ENCODE data around the gene SRD5A2. TPM values are rescaled to one million over a fixed set of nuclear protein-coding genes. Genes with fewer than 3 reads are reported as not detected.

SRD5A2 gene
- total RNA-seq, 1 donor, result 0.09 TPM

DNA sequence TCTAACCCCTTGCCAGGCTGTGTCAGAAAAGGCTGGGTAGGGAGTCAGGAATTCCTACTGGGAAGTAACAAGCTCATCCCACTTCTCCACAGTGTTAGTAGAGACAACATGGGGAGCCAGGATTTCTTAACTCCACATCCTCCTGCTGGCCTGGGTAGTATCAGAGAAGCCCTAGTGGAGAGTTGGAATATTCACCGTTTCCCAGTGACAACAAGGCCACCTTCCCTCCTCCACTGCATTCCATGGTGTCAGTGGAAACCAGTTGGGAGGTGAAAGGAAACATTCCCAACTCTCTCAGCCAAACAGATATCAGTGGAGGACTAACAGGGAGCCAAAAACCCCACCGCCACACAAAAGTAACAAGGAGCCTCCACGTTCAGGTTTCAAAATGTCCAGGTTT, 41.2 kb downstream of the SRD5A2 start:
- H3K4me3 ChIP-seq (ENCODE audit: low read depth, low read length), result no peak overlapping the region
- no peak for DNase-seq (ENCODE audit: low read depth)
- TF ChIP-seq, protein P1, sequence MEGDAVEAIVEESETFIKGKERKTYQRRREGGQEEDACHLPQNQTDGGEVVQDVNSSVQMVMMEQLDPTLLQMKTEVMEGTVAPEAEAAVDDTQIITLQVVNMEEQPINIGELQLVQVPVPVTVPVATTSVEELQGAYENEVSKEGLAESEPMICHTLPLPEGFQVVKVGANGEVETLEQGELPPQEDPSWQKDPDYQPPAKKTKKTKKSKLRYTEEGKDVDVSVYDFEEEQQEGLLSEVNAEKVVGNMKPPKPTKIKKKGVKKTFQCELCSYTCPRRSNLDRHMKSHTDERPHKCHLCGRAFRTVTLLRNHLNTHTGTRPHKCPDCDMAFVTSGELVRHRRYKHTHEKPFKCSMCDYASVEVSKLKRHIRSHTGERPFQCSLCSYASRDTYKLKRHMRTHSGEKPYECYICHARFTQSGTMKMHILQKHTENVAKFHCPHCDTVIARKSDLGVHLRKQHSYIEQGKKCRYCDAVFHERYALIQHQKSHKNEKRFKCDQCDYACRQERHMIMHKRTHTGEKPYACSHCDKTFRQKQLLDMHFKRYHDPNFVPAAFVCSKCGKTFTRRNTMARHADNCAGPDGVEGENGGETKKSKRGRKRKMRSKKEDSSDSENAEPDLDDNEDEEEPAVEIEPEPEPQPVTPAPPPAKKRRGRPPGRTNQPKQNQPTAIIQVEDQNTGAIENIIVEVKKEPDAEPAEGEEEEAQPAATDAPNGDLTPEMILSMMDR (IDR thresholded peaks at IDR 0.05; ENCODE audit: insufficient read depth, low read length), result no peak

DNA sequence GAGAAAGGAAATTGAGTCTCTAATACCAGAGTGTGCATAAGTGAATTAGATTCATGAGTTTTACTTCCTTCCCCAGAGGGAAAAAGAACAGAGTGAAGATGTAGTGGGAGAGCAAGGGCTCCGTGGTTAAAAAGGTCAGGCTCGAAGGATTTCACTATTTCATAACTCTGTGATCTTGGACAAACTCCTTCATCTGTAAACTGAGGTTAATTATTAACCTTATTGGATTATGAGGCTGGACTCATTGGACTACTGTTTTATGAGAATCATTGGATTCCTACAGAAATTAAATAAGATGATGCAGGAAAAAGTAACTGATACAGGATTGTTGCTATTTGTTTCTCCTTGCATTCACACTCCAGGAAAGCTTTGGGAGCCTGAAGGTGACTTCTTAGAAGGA, 45.0 kb downstream of the SRD5A2 start:
- TF ChIP-seq, protein P1 (IDR thresholded peaks at IDR 0.05; ENCODE audit: insufficient read depth, low read length), result no peak
- DNase-seq (ENCODE audit: low read depth), result no peak
- no peak overlapping the region for H3K4me3 ChIP-seq (ENCODE audit: low read depth, low read length)

DNA sequence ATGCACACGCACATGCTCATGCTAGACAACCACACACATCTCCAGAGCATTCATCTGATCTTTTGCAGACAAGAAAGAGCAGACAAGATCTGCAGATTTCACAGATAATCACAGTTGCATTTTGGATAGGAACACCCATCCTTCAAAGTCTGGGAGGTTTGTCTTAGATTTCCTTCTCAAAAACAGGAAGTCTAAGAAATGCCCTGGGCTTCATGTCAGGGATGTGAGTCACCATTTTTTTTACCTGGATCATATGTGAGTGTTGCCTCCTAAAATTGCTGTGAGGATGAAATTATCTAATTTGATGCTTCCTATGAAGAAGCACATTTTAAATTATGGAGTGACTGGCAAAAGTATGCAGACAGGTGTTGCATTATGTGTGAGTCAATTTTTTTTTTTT, 46.1 kb downstream of the SRD5A2 start:
- H3K4me3 ChIP-seq (ENCODE audit: low read depth, low read length), result no peak overlapping the region

DNA sequence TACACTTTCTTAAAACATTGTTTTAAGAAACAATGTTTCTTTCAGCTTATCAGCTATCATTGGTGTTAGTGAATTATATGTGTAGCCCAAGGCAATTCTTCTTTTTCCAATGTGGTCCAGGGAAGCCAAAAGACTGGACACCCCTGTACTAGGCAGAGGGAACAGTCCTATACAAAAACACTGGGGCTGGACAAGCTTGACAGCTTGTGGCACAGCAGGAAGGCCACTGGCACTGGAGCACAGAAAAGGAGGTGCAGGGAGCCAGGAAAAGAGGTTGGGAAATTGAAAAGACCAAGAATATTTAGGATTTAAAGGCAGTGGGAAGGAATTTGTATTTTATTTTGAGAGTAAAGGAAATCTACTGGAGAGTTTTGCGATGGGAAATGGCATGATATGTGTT, 47.7 kb downstream of the SRD5A2 start:
- DNase-seq (ENCODE audit: low read depth), result no peak
- no peak overlapping the region for H3K4me3 ChIP-seq (ENCODE audit: low read depth, low read length)
- TF ChIP-seq, protein P1 (IDR thresholded peaks at IDR 0.05; ENCODE audit: insufficient read depth, low read length), result no peak

More for the DNA sequence above, 46.1 kb downstream of the SRD5A2 start:
- no peak for DNase-seq (ENCODE audit: low read depth)
- TF ChIP-seq, protein P1 (IDR thresholded peaks at IDR 0.05; ENCODE audit: insufficient read depth, low read length), result no peak

DNA sequence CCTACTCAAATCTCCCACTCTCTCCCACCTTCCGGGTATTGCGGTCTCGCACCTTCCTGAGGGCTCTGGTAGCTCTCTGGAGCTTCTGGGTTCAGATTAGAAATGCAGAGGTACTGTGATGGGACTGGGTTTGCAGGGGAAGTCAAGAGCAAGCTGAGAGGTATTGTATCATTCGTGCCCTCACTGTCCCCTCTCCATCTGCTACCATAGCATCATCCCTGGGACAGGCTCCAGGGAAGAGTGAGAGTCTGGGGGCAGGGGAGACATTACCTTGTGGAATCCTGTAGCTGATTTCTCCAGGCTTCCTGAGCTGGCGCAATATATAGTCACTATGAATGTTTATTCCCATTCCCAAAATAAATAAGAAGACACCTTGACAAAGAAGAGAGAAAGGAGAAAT, 49.6 kb downstream of the SRD5A2 start:
- H3K4me3 ChIP-seq (ENCODE audit: low read depth, low read length), result no peak overlapping the region
- DNase-seq (ENCODE audit: low read depth), result no peak
- TF ChIP-seq, protein P1 (IDR thresholded peaks at IDR 0.05; ENCODE audit: insufficient read depth, low read length), result no peak

DNA sequence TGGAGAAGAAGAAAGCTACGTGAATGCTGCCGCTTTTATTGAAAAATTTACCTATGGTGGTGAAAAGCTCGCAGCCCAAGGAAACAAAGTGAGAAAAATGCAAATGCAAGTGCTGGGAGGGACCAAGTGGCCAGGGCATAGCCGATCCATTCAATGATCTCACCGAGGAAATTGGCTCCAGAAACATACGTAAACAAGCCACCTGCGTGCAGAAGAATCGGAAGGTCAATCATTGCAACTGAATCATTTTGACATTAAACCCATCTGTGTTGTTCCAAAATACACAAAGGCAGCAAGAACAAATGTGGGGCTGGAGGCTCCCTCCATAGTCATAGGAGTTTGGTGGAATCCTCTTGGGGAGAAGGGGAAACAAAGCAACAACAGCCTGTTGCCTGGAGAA, 51.5 kb downstream of the SRD5A2 start:
- H3K4me3 ChIP-seq (ENCODE audit: low read depth, low read length), result no peak overlapping the region
- TF ChIP-seq, protein P1 (IDR thresholded peaks at IDR 0.05; ENCODE audit: insufficient read depth, low read length), result no peak
- no peak for DNase-seq (ENCODE audit: low read depth)

DNA sequence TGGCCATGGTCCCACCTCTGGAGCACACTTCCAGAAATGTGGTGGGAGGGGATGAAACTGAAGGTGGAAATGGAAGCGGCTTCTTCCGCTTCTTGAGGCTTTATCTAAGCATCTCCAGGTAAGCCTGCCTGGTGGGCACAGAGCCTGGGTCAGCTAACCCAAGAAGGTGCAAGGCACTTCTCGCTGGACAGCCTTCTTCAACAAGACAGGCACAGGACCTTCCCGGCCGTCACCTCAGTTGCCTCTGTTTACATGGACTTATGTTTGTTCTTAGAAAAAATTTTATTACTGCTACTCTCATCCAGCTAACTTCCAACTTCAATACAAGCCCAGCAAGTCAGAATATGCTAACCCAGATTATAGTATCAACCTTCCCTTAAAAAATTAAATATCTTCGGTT, 51.9 kb downstream of the SRD5A2 start:
- TF ChIP-seq, protein P1 (IDR thresholded peaks at IDR 0.05; ENCODE audit: insufficient read depth, low read length), result no peak
- no peak for DNase-seq (ENCODE audit: low read depth)
- no peak overlapping the region for H3K4me3 ChIP-seq (ENCODE audit: low read depth, low read length)
